ENCODE data around the gene VAV3. TPM values are rescaled to one million over a fixed set of nuclear protein-coding genes. Genes with fewer than 3 reads are reported as not detected.

VAV3 gene
- total RNA-seq, 5 donors from 2014 or later (not counting 1 experiment from before 2014, with no cell fraction given), result 3.7 to 13.4 (median 4.6) TPM

- Histone ChIP-seq H3K27me3 (replicated peaks in 1 of 2; ENCODE audit: control insufficient read depth in 2 of 2, extremely low read depth in 1 of 2, insufficient read depth in 2 of 2, low read length in 1 of 2) (no peaks in the 10 kb centered on the region), H3K27ac (ENCODE audit: low read length) (no peak overlapping the region), H3K4me3 (ENCODE audit: control insufficient read depth in 1 of 2, extremely low read depth in 1 of 2, low read length in 1 of 2) (no peak overlapping the region), H3K36me3 (ENCODE audit: control insufficient read depth in 2 of 2, extremely low read depth in 1 of 2, insufficient read depth in 1 of 2, low read length in 1 of 2) (no peaks in the 10 kb centered on the region), H3K4me1 (ENCODE audit: control insufficient read depth in 1 of 2, extremely low read depth in 1 of 2, insufficient read depth in 2 of 2, low read length in 2 of 2) (no peaks in the 10 kb centered on the region), H3K9me3 (no peaks in the 10 kb centered on the region)
- Mint-ChIP-seq H3K4me3 (no peak overlapping the region), H3K9me3 (no peaks in the 10 kb centered on the region), H3K36me3 (no peaks in the 10 kb centered on the region), H3K27ac (no peak overlapping the region), H3K4me1 (no peaks in the 10 kb centered on the region), H3K27me3 (no peaks in the 10 kb centered on the region)
- DNase-seq (no peak), ATAC-seq (replicated peaks in 1 of 4) (no peak)
- 60% methylated on average over 3 of the region's 4 CpGs for WGBS (ENCODE audit: insufficient coverage)
- CTCF ChIA-PET, result no interaction called here
- POLR2A ChIA-PET, result no interaction called here
Observed at GRCh38 chr1:107545879-107546278, 419.1 kb downstream of the VAV3 start.

GRCh38 chr1:107545056-107545577 is 419.9 kb downstream of the VAV3 start:
- no peak overlapping the region for H3K4me3 ChIP-seq (ENCODE audit: control insufficient read depth in 1 of 2, extremely low read depth in 1 of 2, low read length in 1 of 2)
- WGBS (ENCODE audit: insufficient coverage), result 17% methylated on average over 2 of the region's 2 CpGs
- Mint-ChIP-seq H3K9me3 (no peaks in the 10 kb centered on the region), H3K4me3 (no peak overlapping the region), H3K36me3 (no peaks in the 10 kb centered on the region), H3K27ac (no peak overlapping the region), H3K4me1 (no peaks in the 10 kb centered on the region), H3K27me3 (peaks cover 0 to 2% of the 10 kb centered on the region in 2 donors)
- no peaks in the 10 kb centered on the region for H3K36me3 ChIP-seq (ENCODE audit: control insufficient read depth in 2 of 2, extremely low read depth in 1 of 2, insufficient read depth in 1 of 2, low read length in 1 of 2)
- H3K27me3 ChIP-seq (replicated peaks in 1 of 2; ENCODE audit: control insufficient read depth in 2 of 2, extremely low read depth in 1 of 2, insufficient read depth in 2 of 2, low read length in 1 of 2), result no peaks in the 10 kb centered on the region
- no peak for DNase-seq
- CTCF ChIA-PET, result no interaction called here
- no peak for ATAC-seq (replicated peaks in 1 of 4)
- no peak overlapping the region for H3K27ac ChIP-seq (ENCODE audit: low read length)
- POLR2A ChIA-PET, result no interaction called here
- H3K9me3 ChIP-seq, result no peaks in the 10 kb centered on the region
- H3K4me1 ChIP-seq (ENCODE audit: control insufficient read depth in 1 of 2, extremely low read depth in 1 of 2, insufficient read depth in 2 of 2, low read length in 2 of 2), result no peaks in the 10 kb centered on the region

- Mint-ChIP-seq H3K27me3 (peaks cover 0 to 2% of the 10 kb centered on the region in 2 donors), H3K36me3 (no peaks in the 10 kb centered on the region), H3K9me3 (no peaks in the 10 kb centered on the region), H3K4me3 (no peak overlapping the region), H3K4me1 (no peaks in the 10 kb centered on the region), H3K27ac (no peak overlapping the region)
- ATAC-seq (replicated peaks in 1 of 4) (no peak), DNase-seq (no peak)
- Histone ChIP-seq H3K4me1 (ENCODE audit: control insufficient read depth in 1 of 2, extremely low read depth in 1 of 2, insufficient read depth in 2 of 2, low read length in 2 of 2) (no peaks in the 10 kb centered on the region), H3K36me3 (ENCODE audit: control insufficient read depth in 2 of 2, extremely low read depth in 1 of 2, insufficient read depth in 1 of 2, low read length in 1 of 2) (no peaks in the 10 kb centered on the region), H3K4me3 (ENCODE audit: control insufficient read depth in 1 of 2, extremely low read depth in 1 of 2, low read length in 1 of 2) (no peak overlapping the region), H3K27me3 (replicated peaks in 1 of 2; ENCODE audit: control insufficient read depth in 2 of 2, extremely low read depth in 1 of 2, insufficient read depth in 2 of 2, low read length in 1 of 2) (no peaks in the 10 kb centered on the region), H3K27ac (ENCODE audit: low read length) (no peak overlapping the region), H3K9me3 (no peaks in the 10 kb centered on the region)
- ChIA-PET POLR2A (interaction anchor here in 1 of 2 donors (0.5 kb wide), 1 partner anchor 62 kb away, joined by 9 read pairs; no protein-coding TSS in a partner anchor), CTCF (no interaction called here)
- WGBS (ENCODE audit: insufficient coverage), result 100% methylated on average over 1 of the region's 4 CpGs
Observed at GRCh38 chr1:107544285-107544684, 420.7 kb downstream of the VAV3 start.

GRCh38 chr1:107541412-107541811 is 423.6 kb downstream of the VAV3 start:
- CTCF ChIA-PET, result no interaction called here
- WGBS (ENCODE audit: insufficient coverage), result 60% methylated on average over 1 of the region's 2 CpGs
- POLR2A ChIA-PET, result no interaction called here

GRCh38 chr1:107538502-107538901 is 426.5 kb downstream of the VAV3 start:
- 51% methylated on average over 2 of the region's 5 CpGs for WGBS (ENCODE audit: insufficient coverage)
- Mint-ChIP-seq H3K4me3 (no peak overlapping the region), H3K4me1 (no peaks in the 10 kb centered on the region), H3K27ac (no peak overlapping the region), H3K9me3 (no peaks in the 10 kb centered on the region), H3K36me3 (no peaks in the 10 kb centered on the region), H3K27me3 (peaks cover 0 to 12% of the 10 kb centered on the region in 2 donors)
- H3K9me3 ChIP-seq, result no peaks in the 10 kb centered on the region
- no peak overlapping the region for H3K27ac ChIP-seq (ENCODE audit: low read length)
- ChIA-PET CTCF (no interaction called here), POLR2A (no interaction called here)
- no peaks in the 10 kb centered on the region for H3K36me3 ChIP-seq (ENCODE audit: control insufficient read depth in 2 of 2, extremely low read depth in 1 of 2, insufficient read depth in 1 of 2, low read length in 1 of 2)
- DNase-seq (no peak), ATAC-seq (replicated peaks in 1 of 4) (no peak)
- no peak overlapping the region for H3K4me3 ChIP-seq (ENCODE audit: control insufficient read depth in 1 of 2, extremely low read depth in 1 of 2, low read length in 1 of 2)
- peaks cover 0 to 5% of the 10 kb centered on the region in 2 experiments for H3K27me3 ChIP-seq (replicated peaks in 1 of 2; ENCODE audit: control insufficient read depth in 2 of 2, extremely low read depth in 1 of 2, insufficient read depth in 2 of 2, low read length in 1 of 2)
- H3K4me1 ChIP-seq (ENCODE audit: control insufficient read depth in 1 of 2, extremely low read depth in 1 of 2, insufficient read depth in 2 of 2, low read length in 2 of 2), result no peaks in the 10 kb centered on the region

More at GRCh38 chr1:107541412-107541811, 423.6 kb downstream of the VAV3 start:
- Histone ChIP-seq H3K4me3 (ENCODE audit: control insufficient read depth in 1 of 2, extremely low read depth in 1 of 2, low read length in 1 of 2) (no peak overlapping the region), H3K4me1 (ENCODE audit: control insufficient read depth in 1 of 2, extremely low read depth in 1 of 2, insufficient read depth in 2 of 2, low read length in 2 of 2) (no peaks in the 10 kb centered on the region), H3K9me3 (no peaks in the 10 kb centered on the region), H3K27ac (ENCODE audit: low read length) (no peak overlapping the region), H3K27me3 (replicated peaks in 1 of 2; ENCODE audit: control insufficient read depth in 2 of 2, extremely low read depth in 1 of 2, insufficient read depth in 2 of 2, low read length in 1 of 2) (no peaks in the 10 kb centered on the region), H3K36me3 (ENCODE audit: control insufficient read depth in 2 of 2, extremely low read depth in 1 of 2, insufficient read depth in 1 of 2, low read length in 1 of 2) (no peaks in the 10 kb centered on the region)
- Mint-ChIP-seq H3K36me3 (no peaks in the 10 kb centered on the region), H3K27ac (no peak overlapping the region), H3K4me3 (no peak overlapping the region), H3K27me3 (peaks cover 0 to 2% of the 10 kb centered on the region in 2 donors), H3K4me1 (no peaks in the 10 kb centered on the region), H3K9me3 (no peaks in the 10 kb centered on the region)
- ATAC-seq (replicated peaks in 1 of 4) (no peak), DNase-seq (no peak)

GRCh38 chr1:107536266-107536665 is 428.7 kb downstream of the VAV3 start:
- Histone ChIP-seq H3K36me3 (ENCODE audit: control insufficient read depth in 2 of 2, extremely low read depth in 1 of 2, insufficient read depth in 1 of 2, low read length in 1 of 2) (no peaks in the 10 kb centered on the region), H3K4me3 (ENCODE audit: control insufficient read depth in 1 of 2, extremely low read depth in 1 of 2, low read length in 1 of 2) (no peak overlapping the region), H3K4me1 (ENCODE audit: control insufficient read depth in 1 of 2, extremely low read depth in 1 of 2, insufficient read depth in 2 of 2, low read length in 2 of 2) (no peaks in the 10 kb centered on the region), H3K27me3 (replicated peaks in 1 of 2; ENCODE audit: control insufficient read depth in 2 of 2, extremely low read depth in 1 of 2, insufficient read depth in 2 of 2, low read length in 1 of 2) (peaks cover 0 to 5% of the 10 kb centered on the region in 2 experiments), H3K9me3 (no peaks in the 10 kb centered on the region), H3K27ac (ENCODE audit: low read length) (no peak overlapping the region)
- H3K36me3 Mint-ChIP-seq, result no peaks in the 10 kb centered on the region
- peaks cover 0 to 12% of the 10 kb centered on the region in 2 donors for H3K27me3 Mint-ChIP-seq
- H3K4me1 Mint-ChIP-seq, result no peaks in the 10 kb centered on the region
- WGBS (ENCODE audit: insufficient coverage), result 55% methylated on average over 3 of the region's 3 CpGs
- ATAC-seq (replicated peaks in 1 of 4) (no peak), DNase-seq (no peak)
- CTCF ChIA-PET, result no interaction called here
- no peak overlapping the region for H3K4me3 Mint-ChIP-seq
- POLR2A ChIA-PET, result interaction anchor here in 1 of 2 donors (0.6 kb wide), 1 partner anchor 1156 kb away, joined by 3 read pairs; the partner anchor contains the start of gene PRPF38B
- no peak overlapping the region for H3K27ac Mint-ChIP-seq
- H3K9me3 Mint-ChIP-seq, result no peaks in the 10 kb centered on the region

DNA sequence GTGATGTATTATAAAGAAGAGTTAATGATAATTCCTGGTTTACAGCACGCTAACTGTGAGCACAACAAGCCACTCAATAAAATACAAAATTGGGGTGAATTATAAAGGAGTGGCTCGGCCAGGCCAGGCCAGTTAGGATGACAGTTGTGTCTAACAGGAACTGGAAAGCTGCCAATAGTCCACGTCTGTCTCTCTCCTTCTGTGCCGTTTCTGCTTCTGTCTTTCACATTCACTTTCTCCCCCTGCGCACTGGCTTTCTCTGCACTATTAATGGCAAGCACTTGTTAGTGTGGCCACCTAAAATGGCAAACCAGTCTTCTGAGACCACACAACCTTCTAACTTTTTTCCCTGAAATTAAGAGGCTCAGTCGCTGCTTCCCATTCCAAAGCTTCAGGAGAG is 429.9 kb downstream of the VAV3 start:
- Histone ChIP-seq H3K27me3 (replicated peaks in 1 of 2; ENCODE audit: control insufficient read depth in 2 of 2, extremely low read depth in 1 of 2, insufficient read depth in 2 of 2, low read length in 1 of 2) (peaks cover 0 to 5% of the 10 kb centered on the region in 2 experiments), H3K27ac (ENCODE audit: low read length) (no peak overlapping the region), H3K4me3 (ENCODE audit: control insufficient read depth in 1 of 2, extremely low read depth in 1 of 2, low read length in 1 of 2) (no peak overlapping the region), H3K36me3 (ENCODE audit: control insufficient read depth in 2 of 2, extremely low read depth in 1 of 2, insufficient read depth in 1 of 2, low read length in 1 of 2) (no peaks in the 10 kb centered on the region), H3K9me3 (no peaks in the 10 kb centered on the region), H3K4me1 (ENCODE audit: control insufficient read depth in 1 of 2, extremely low read depth in 1 of 2, insufficient read depth in 2 of 2, low read length in 2 of 2) (no peaks in the 10 kb centered on the region)
- ChIA-PET POLR2A (no interaction called here), CTCF (no interaction called here)
- no peak overlapping the region for H3K4me3 Mint-ChIP-seq
- ATAC-seq (replicated peaks in 1 of 4), result no peak
- no peak overlapping the region for H3K27ac Mint-ChIP-seq
- DNase-seq, result no peak
- H3K27me3 Mint-ChIP-seq, result peaks cover 3 to 10% of the 10 kb centered on the region in 2 donors
- WGBS (ENCODE audit: insufficient coverage), result 57% methylated on average over 3 of the region's 6 CpGs
- H3K36me3 Mint-ChIP-seq, result no peaks in the 10 kb centered on the region
- H3K4me1 Mint-ChIP-seq, result no peaks in the 10 kb centered on the region
- H3K9me3 Mint-ChIP-seq, result no peaks in the 10 kb centered on the region

All from T-cell (primary cell).